Activated T-cell treated with anti-CD3 and anti-CD28 coated beads, Interleukin-2, amount 50 U/mL, for 4 hours (primary cell): ENCODE data around the gene C1orf141. TPM values are rescaled to one million over a fixed set of nuclear protein-coding genes. Genes with fewer than 3 reads are reported as not detected.

ENCODE experiments used
- ATAC-seq, 2 donors: fragments of 200-7000 bp; cut with Tn5 transposase; one replicate each; pipeline ENCODE4 v1.10.0; 2021
- DNase-seq: peaks from one replicate; pipeline ENCODE4 v3.0.0-alpha.2; 2020
- H3K27me3 Mint-ChIP-seq: one replicate; pipeline ENCODE4 v1.8.0; 2021; ENCODE audit warnings: low read depth, mixed read lengths
- H3K36me3 Mint-ChIP-seq: one replicate; pipeline ENCODE4 v1.8.0; 2022; ENCODE audit warnings: mixed read lengths; ENCODE audit not compliant: insufficient read depth
- H3K4me1 Mint-ChIP-seq: one replicate; pipeline ENCODE4 v1.8.0; 2021; ENCODE audit warnings: low read depth, mixed read lengths
- H3K4me3 Mint-ChIP-seq: one replicate; pipeline ENCODE4 v1.8.0; 2021; ENCODE audit warnings: mild to moderate bottlenecking, moderate library complexity, mixed read lengths
- H3K9me3 Mint-ChIP-seq: one replicate; pipeline ENCODE4 v1.8.0; 2021; ENCODE audit warnings: mixed read lengths
- total RNA-seq, 3 donors: library from RNA; stranded (reverse); gene quantifications; one replicate each; pipeline ENCODE4 v1.2.1, GENCODE V29; 2021

C1orf141 gene
- under 1 TPM in 2 of 3 donors, not detected in 1; 0.11 to 0.25 TPM for total RNA-seq

- peak within 1 kb of the TSS; percentile 60 for H3K4me3 Mint-ChIP-seq
- peaks cover 4% of the 10 kb centered on the region for H3K4me1 Mint-ChIP-seq
- H3K9me3 Mint-ChIP-seq: no peaks in the 10 kb centered on the region
- H3K36me3 Mint-ChIP-seq: no peaks in the 10 kb centered on the region
- DNase-seq (no peak), ATAC-seq (peak in 1 of 2 donors; percentile 46)
- H3K27me3 Mint-ChIP-seq: peaks cover 4% of the 10 kb centered on the region
Observed at GRCh38 chr1:67134695-67135094, at the start of gene C1orf141. Gene C1orf141 (minus strand): TSS chr1:67134970. CDS start chr1:67127240, 7,730 bp downstream.

GRCh38 chr1:67175530-67176087 lies 40.8 kb upstream of the C1orf141 start:
- H3K27me3 Mint-ChIP-seq: no peaks in the 10 kb centered on the region
- DNase-seq: no peak
- peak; percentile 9 to 13 for ATAC-seq
- no peak overlapping the region for H3K4me3 Mint-ChIP-seq
- peaks cover 58% of the 10 kb centered on the region for H3K4me1 Mint-ChIP-seq
- H3K36me3 Mint-ChIP-seq: peaks cover 5% of the 10 kb centered on the region
- H3K9me3 Mint-ChIP-seq: peaks cover 3% of the 10 kb centered on the region

DNA sequence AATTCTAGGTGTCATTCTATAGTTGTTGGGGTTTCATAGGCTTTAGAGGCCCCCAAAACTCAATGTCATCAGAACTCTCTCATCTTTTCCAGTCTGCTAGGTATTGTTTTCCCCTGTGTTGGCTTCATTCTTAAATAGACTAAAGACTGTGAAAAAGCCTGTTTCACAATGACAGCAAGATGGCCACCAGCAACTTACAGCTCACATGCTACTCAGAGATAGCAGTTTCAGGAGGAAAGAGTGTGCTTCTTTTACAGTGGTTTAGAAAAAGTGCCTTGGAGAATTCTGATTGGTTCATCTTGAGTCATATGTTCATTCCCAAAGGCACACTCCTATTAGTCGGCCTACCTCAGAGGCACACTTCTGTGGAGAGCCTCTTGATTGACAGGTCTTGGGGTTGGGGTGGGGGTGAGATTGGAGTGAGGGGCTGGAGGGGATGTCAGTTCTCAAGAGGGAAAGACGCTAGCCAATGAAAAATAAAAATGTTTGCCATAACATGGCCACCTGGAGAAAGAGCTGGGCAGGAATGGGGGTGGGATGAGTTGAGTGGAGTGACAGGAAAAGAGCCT lies 40.0 kb upstream of the C1orf141 start:
- DNase-seq (no peak), ATAC-seq (peak; percentile 61 to 72)
- Mint-ChIP-seq H3K9me3 (peaks cover 3% of the 10 kb centered on the region), H3K36me3 (peaks cover 5% of the 10 kb centered on the region), H3K4me3 (peak overlapping the region; percentile 6), H3K27me3 (no peaks in the 10 kb centered on the region), H3K4me1 (peaks cover 63% of the 10 kb centered on the region)

GRCh38 chr1:67173988-67174387 lies 39.2 kb upstream of the C1orf141 start:
- ATAC-seq: no peak
- DNase-seq: no peak
- Mint-ChIP-seq H3K36me3 (peaks cover 5% of the 10 kb centered on the region), H3K4me1 (peaks cover 61% of the 10 kb centered on the region), H3K27me3 (no peaks in the 10 kb centered on the region), H3K4me3 (no peak overlapping the region), H3K9me3 (peaks cover 3% of the 10 kb centered on the region)

- Mint-ChIP-seq H3K36me3 (peaks cover 5% of the 10 kb centered on the region), H3K27me3 (no peaks in the 10 kb centered on the region), H3K4me1 (peaks cover 62% of the 10 kb centered on the region), H3K4me3 (peak overlapping the region; percentile 74), H3K9me3 (peaks cover 3% of the 10 kb centered on the region)
- DNase-seq (no peak), ATAC-seq (peak; percentile 61 to 65)
Observed at GRCh38 chr1:67171978-67172377, 37.2 kb upstream of the C1orf141 start.

DNA sequence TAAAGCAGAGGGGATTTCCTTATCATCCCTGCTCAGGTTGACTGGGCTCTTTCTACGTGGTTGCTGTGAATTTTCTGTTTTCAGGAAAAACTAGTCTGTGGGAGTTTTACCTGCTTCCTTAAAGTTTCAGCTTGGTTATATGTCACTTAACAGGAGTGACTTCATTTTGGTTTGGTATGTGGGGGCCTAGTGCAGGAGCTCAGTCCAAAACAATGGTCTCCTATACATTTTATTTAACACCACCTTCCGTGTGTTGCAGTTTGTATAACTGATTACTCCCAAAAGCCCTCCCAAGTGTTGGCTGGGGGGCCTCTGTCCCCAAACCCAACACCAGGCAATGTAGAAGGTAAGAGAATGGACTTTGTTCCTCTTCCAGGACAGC lies 36.8 kb upstream of the C1orf141 start:
- ATAC-seq: peak; percentile 12 to 26
- H3K27me3 Mint-ChIP-seq: no peaks in the 10 kb centered on the region
- peaks cover 62% of the 10 kb centered on the region for H3K4me1 Mint-ChIP-seq
- DNase-seq: no peak
- H3K4me3 Mint-ChIP-seq: peak overlapping the region; percentile 74
- H3K9me3 Mint-ChIP-seq: peaks cover 3% of the 10 kb centered on the region
- H3K36me3 Mint-ChIP-seq: peaks cover 5% of the 10 kb centered on the region

DNA sequence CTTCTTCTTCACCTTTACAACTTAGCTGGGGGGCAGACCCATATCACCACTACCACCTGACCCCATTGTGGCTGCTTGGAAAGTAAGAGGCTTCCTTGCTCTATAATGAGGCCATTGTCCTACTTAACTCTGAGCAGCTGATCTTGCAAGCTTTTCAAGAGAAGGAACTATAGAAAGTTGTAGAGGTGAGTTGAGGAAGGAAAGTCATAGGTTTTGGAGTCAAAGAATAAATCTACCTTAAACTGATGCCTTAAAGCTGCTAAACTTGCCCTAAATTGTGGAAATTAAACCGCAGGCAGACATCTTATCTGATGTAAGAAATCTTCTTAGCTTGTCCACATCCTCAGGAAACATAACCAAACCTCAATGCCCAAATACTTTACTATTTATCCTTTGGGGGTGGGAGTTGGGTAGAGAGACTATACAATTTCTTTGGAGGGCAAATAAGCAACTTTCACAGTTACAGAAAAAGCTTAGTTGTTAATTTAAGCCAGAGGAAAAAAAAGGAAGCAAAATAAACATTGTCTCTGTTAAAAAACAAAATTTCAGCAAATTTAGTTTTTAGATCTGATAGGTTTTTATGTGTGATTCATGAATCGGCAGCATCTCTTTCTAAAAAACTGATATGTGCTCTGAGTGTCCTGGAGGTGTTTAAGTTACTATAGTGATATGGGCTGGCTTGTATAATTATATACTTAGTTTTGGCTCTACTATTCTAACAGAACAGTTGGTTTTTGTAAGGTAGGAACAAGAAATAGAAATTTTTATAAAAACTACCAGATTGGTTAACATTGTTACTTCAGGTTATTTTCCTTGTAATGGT lies 36.2 kb upstream of the C1orf141 start:
- H3K9me3 Mint-ChIP-seq: peaks cover 3% of the 10 kb centered on the region
- ATAC-seq: peak; percentile 11 to 13

DNA sequence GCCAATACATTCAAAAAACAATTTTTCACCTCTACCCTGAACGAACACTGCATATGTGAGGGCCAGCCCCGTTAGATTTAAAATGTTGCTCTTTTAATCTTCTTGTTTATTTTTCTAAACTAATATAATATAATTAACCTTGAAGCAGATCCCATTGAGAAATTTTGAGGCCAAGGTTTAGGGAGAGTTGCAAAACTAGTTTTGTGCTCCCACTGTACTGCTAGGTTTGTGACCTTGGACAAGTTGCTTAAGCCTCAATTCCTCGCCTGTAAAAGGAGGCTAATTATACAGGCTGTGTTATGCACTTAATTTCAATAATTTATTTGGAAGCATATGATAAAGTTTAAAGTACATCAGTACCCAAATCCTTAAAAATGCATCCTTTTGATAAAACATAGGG lies 35.2 kb upstream of the C1orf141 start:
- ATAC-seq: no peak
- H3K9me3 Mint-ChIP-seq: no peaks in the 10 kb centered on the region
- H3K4me1 Mint-ChIP-seq: peaks cover 60% of the 10 kb centered on the region
- H3K36me3 Mint-ChIP-seq: peaks cover 4% of the 10 kb centered on the region
- peak overlapping the region; percentile 74 for H3K4me3 Mint-ChIP-seq
- no peak for DNase-seq
- peaks cover 2% of the 10 kb centered on the region for H3K27me3 Mint-ChIP-seq

More for the DNA sequence above, 36.2 kb upstream of the C1orf141 start:
- peaks cover 3% of the 10 kb centered on the region for H3K36me3 Mint-ChIP-seq
- H3K4me3 Mint-ChIP-seq: peak overlapping the region; percentile 74
- H3K4me1 Mint-ChIP-seq: peaks cover 64% of the 10 kb centered on the region
- H3K27me3 Mint-ChIP-seq: peaks cover 2% of the 10 kb centered on the region
- DNase-seq: no peak

GRCh38 chr1:67169496-67169895 lies 34.7 kb upstream of the C1orf141 start:
- H3K4me3 Mint-ChIP-seq: peak overlapping the region; percentile 19
- peaks cover 59% of the 10 kb centered on the region for H3K4me1 Mint-ChIP-seq

DNA sequence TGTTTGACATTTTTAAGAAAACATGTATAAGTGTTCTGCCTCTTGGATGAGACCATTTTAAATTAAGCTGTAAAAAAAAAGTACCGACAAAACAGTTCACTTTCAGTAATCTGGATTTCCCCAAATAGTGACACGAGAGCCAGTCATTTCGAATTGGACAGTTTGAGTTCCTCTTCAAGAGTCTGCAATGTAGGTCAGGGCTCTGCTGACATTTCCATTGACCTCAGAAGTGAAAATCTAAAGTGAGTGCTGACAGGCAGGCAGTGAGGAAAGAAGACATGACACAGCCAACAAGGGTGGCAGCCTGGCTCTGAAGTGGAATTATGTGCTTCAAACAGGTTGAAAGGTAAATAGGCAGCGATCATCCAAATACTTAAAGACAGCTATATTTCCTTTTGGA lies 31.4 kb upstream of the C1orf141 start, which contains the start of gene IL23R:
Gene IL23R (plus strand): TSS at position 259 of the 400 bp plus-strand sequence. CDS start 1,667 bp downstream, outside the sequence.
- ATAC-seq (peak; percentile 79 to 83), DNase-seq (no peak)
- peaks cover 2% of the 10 kb centered on the region for H3K27me3 Mint-ChIP-seq
- no peaks in the 10 kb centered on the region for H3K9me3 Mint-ChIP-seq
- H3K36me3 Mint-ChIP-seq: peaks cover 2% of the 10 kb centered on the region
- peak within 1 kb of the TSS; percentile 75 for H3K4me3 Mint-ChIP-seq
- H3K4me1 Mint-ChIP-seq: peaks cover 51% of the 10 kb centered on the region

More at GRCh38 chr1:67169496-67169895, 34.7 kb upstream of the C1orf141 start:
- DNase-seq (no peak), ATAC-seq (no peak)
- Mint-ChIP-seq H3K9me3 (no peaks in the 10 kb centered on the region), H3K27me3 (peaks cover 2% of the 10 kb centered on the region), H3K36me3 (peaks cover 2% of the 10 kb centered on the region)

- H3K4me3 Mint-ChIP-seq: no peak overlapping the region
Observed at GRCh38 chr1:67165468-67166041, 30.8 kb upstream of the C1orf141 start.

DNA sequence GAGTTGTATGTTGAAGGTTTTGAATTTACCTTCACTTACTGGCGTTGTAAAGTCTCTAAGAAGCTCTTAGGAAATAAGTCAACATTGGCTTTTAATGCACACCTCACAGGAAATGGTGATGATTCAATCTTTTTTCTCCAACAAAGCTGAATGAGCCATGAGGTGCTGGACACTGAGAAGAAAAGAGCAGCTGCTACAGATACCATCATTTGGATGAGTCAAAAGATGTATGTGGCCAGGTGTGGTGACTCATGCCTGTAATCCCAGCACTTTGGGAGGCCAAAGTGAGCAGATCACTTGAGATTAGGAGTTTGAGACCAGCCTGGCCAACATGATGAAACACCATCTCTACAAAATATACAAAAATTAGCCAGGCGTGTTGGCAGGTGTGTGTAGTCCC lies 28.2 kb upstream of the C1orf141 start:
- DNase-seq: no peak
- peak overlapping the region; percentile 54 for H3K4me3 Mint-ChIP-seq
- H3K36me3 Mint-ChIP-seq: peaks cover 2% of the 10 kb centered on the region
- peaks cover 49% of the 10 kb centered on the region for H3K4me1 Mint-ChIP-seq
- peak; percentile 55 to 63 for ATAC-seq
- no peaks in the 10 kb centered on the region for H3K9me3 Mint-ChIP-seq
- H3K27me3 Mint-ChIP-seq: peaks cover 2% of the 10 kb centered on the region

More at GRCh38 chr1:67165468-67166041, 30.8 kb upstream of the C1orf141 start:
- Mint-ChIP-seq H3K9me3 (no peaks in the 10 kb centered on the region), H3K36me3 (peaks cover 2% of the 10 kb centered on the region), H3K4me1 (peaks cover 45% of the 10 kb centered on the region), H3K27me3 (peaks cover 2% of the 10 kb centered on the region)
- DNase-seq (no peak), ATAC-seq (no peak)

DNA sequence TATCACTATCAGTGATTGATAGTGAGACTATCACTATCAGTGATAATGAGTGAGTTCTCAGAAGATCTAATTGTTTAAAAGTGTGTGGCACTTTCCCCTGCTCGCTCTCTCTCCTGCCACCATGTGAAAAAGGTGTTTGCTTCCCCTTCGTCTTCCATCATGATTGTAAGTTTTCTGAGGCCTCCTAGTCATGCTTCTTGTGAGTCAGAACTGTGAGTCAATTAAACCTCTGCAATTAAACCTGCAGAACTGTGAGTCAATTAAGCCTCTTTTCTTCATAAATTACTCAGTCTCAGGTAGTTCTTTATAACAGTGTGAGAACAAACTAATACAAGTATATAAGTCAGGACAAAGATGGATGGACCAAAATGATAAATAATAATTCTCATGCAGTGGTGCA lies 24.5 kb upstream of the C1orf141 start:
- H3K4me3 Mint-ChIP-seq: peak overlapping the region; percentile 2
- H3K4me1 Mint-ChIP-seq: peaks cover 35% of the 10 kb centered on the region
- peaks cover 5% of the 10 kb centered on the region for H3K27me3 Mint-ChIP-seq
- peak; percentile 78 to 85 for ATAC-seq
- no peaks in the 10 kb centered on the region for H3K36me3 Mint-ChIP-seq
- no peak for DNase-seq
- H3K9me3 Mint-ChIP-seq: no peaks in the 10 kb centered on the region

GRCh38 chr1:67158401-67158800 lies 23.6 kb upstream of the C1orf141 start:
- no peak overlapping the region for H3K4me3 Mint-ChIP-seq
- H3K4me1 Mint-ChIP-seq: peaks cover 28% of the 10 kb centered on the region
- ATAC-seq: peak; percentile 4 to 7
- no peaks in the 10 kb centered on the region for H3K9me3 Mint-ChIP-seq
- H3K27me3 Mint-ChIP-seq: peaks cover 5% of the 10 kb centered on the region
- DNase-seq: no peak
- H3K36me3 Mint-ChIP-seq: no peaks in the 10 kb centered on the region
